Mesendoderm (in vitro differentiated cells): ENCODE results near the gene SLC45A1.
"Not testable (repeated sequence)": the region's sequence is repeated elsewhere in the genome, so short reads cannot be mapped to it uniquely, and the experiment has no call there.

ENCODE experiments used
- DNase-seq: peaks from one replicate; pipeline ENCODE4 v3.0.0; 2013
- H2AK5ac ChIP-seq: 2 replicates; pipeline ENCODE4 v1.6.1; 2013; ENCODE audit warnings: low read length, inconsistent platforms
- H2BK120ac ChIP-seq: 2 replicates; pipeline ENCODE4 v1.6.1; 2013; ENCODE audit warnings: low read depth, mild to moderate bottlenecking, low read length, moderate library complexity, mixed read lengths
- H2BK15ac ChIP-seq: replicated peaks from 2 replicates; pipeline ENCODE4 v1.6.1; 2013; ENCODE audit warnings: low read depth, mild to moderate bottlenecking, moderate library complexity
- H2BK5ac ChIP-seq: 2 replicates; pipeline ENCODE4 v1.6.1; 2013; ENCODE audit warnings: low read length, inconsistent platforms
- H3K18ac ChIP-seq: 2 replicates; pipeline ENCODE4 v1.6.1; 2013; ENCODE audit warnings: mild to moderate bottlenecking, low read length, mixed read lengths
- H3K23ac ChIP-seq: one replicate; pipeline ENCODE4 v1.6.1; 2013; ENCODE audit warnings: low read length
- H3K27ac ChIP-seq: 2 replicates; pipeline ENCODE4 v1.5.1; 2013; ENCODE audit warnings: low read depth, mild to moderate bottlenecking, inconsistent platforms, low read length, moderate library complexity
- H3K27me3 ChIP-seq: 2 replicates; pipeline ENCODE4 v1.6.1; 2013; ENCODE audit warnings: low read length, control low read depth, mild to moderate bottlenecking, inconsistent platforms; ENCODE audit not compliant: insufficient read depth, poor library complexity
- H3K36me3 ChIP-seq: 2 replicates; pipeline ENCODE4 v1.6.1; 2013; ENCODE audit warnings: low read length, inconsistent platforms; ENCODE audit not compliant: control insufficient read depth, insufficient read depth
- H3K4ac ChIP-seq: one replicate; pipeline ENCODE4 v1.6.1; 2013; ENCODE audit warnings: low read depth, mild to moderate bottlenecking, low read length, moderate library complexity
- H3K4me1 ChIP-seq: 2 replicates; pipeline ENCODE4 v1.6.1; 2013; ENCODE audit warnings: low read depth, low read length, inconsistent platforms; ENCODE audit not compliant: control insufficient read depth
- H3K4me2 ChIP-seq: 2 replicates; pipeline ENCODE4 v1.6.1; 2013; ENCODE audit warnings: low read length
- H3K4me3 ChIP-seq: 2 replicates; pipeline ENCODE4 v1.5.1; 2013; ENCODE audit warnings: mild to moderate bottlenecking, low read length
- H3K56ac ChIP-seq: one replicate; pipeline ENCODE4 v1.6.1; 2013; ENCODE audit warnings: low read length
- H3K79me1 ChIP-seq: 2 replicates; pipeline ENCODE4 v1.6.1; 2013; ENCODE audit warnings: low read length, inconsistent platforms
- H3K79me2 ChIP-seq: 2 replicates; pipeline ENCODE4 v1.6.1; 2013; ENCODE audit warnings: mild to moderate bottlenecking, low read length; ENCODE audit not compliant: control insufficient read depth, insufficient read depth
- H3K9ac ChIP-seq: 2 replicates; pipeline ENCODE4 v1.6.1; 2013; ENCODE audit warnings: low read length, inconsistent platforms
- H4K5ac ChIP-seq: one replicate; pipeline ENCODE4 v1.6.1; 2013; ENCODE audit warnings: low read length
- H4K8ac ChIP-seq: one replicate; pipeline ENCODE4 v1.6.1; 2013; ENCODE audit warnings: low read depth, mild to moderate bottlenecking, control low read depth, low read length, moderate library complexity
- WGBS: extraction: QIAGEN DNeasy Blood & Tissue Kit; methylation state at CpG from one replicate; pipeline ENCODE4 v1.1.7; 2013; ENCODE audit warnings: low lambda C conversion rate, missing lambda C conversion rate; ENCODE audit not compliant: insufficient coverage; ENCODE audit errors: extremely low coverage; 5-methylcytosine and 5-hydroxymethylcytosine counted together

Gene SLC45A1

GRCh38 chr1:8378178-8378577, 60.3 kb downstream of the SLC45A1 start:
- no peak overlapping the region for H3K27ac ChIP-seq

GRCh38 chr1:8378981-8379470, 61.1 kb downstream of the SLC45A1 start:
- DNase-seq, result no peak
- no peak overlapping the region for H2BK120ac ChIP-seq
- H3K79me1 ChIP-seq, result peaks cover 30% of the 10 kb centered on the region
- no peak overlapping the region for H3K4me3 ChIP-seq
- H2AK5ac ChIP-seq, result no peak overlapping the region
- H3K4me1 ChIP-seq, result peaks cover 3% of the 10 kb centered on the region
- no peaks in the 10 kb centered on the region for H3K36me3 ChIP-seq
- H3K27me3 ChIP-seq, result no peaks in the 10 kb centered on the region
- H2BK15ac ChIP-seq, result no peak overlapping the region
- no peak overlapping the region for H4K5ac ChIP-seq
- H3K18ac ChIP-seq, result no peak overlapping the region
- no peak overlapping the region for H3K56ac ChIP-seq
- no peak overlapping the region for H3K4ac ChIP-seq
- no peak overlapping the region for H3K4me2 ChIP-seq
- peak overlapping the region; percentile 30 for H3K27ac ChIP-seq
- no peak overlapping the region for H2BK5ac ChIP-seq
- no CpG with 5 or more reads among the region's 10 CpGs for WGBS
- H3K9ac ChIP-seq, result no peak overlapping the region
- peak overlapping the region; percentile 33 for H3K23ac ChIP-seq
- no peak overlapping the region for H4K8ac ChIP-seq
- peaks cover 44% of the 10 kb centered on the region for H3K79me2 ChIP-seq

More at GRCh38 chr1:8378178-8378577, 60.3 kb downstream of the SLC45A1 start:
- DNase-seq, result peak; percentile 63
- no peak overlapping the region for H2BK5ac ChIP-seq
- H3K4ac ChIP-seq, result no peak overlapping the region
- H3K9ac ChIP-seq, result no peak overlapping the region
- peaks cover 28% of the 10 kb centered on the region for H3K79me1 ChIP-seq
- H3K4me3 ChIP-seq, result no peak overlapping the region
- H3K18ac ChIP-seq, result no peak overlapping the region
- H3K4me1 ChIP-seq, result peaks cover 4% of the 10 kb centered on the region
- no peak overlapping the region for H3K56ac ChIP-seq
- no peak overlapping the region for H4K5ac ChIP-seq
- H2BK120ac ChIP-seq, result no peak overlapping the region
- peaks cover 43% of the 10 kb centered on the region for H3K79me2 ChIP-seq
- no peaks in the 10 kb centered on the region for H3K36me3 ChIP-seq
- H4K8ac ChIP-seq, result no peak overlapping the region
- H3K23ac ChIP-seq, result no peak overlapping the region
- H3K4me2 ChIP-seq, result no peak overlapping the region
- no peak overlapping the region for H2AK5ac ChIP-seq
- no CpG with 5 or more reads among the region's 4 CpGs for WGBS
- no peak overlapping the region for H2BK15ac ChIP-seq
- no peaks in the 10 kb centered on the region for H3K27me3 ChIP-seq

DNA sequence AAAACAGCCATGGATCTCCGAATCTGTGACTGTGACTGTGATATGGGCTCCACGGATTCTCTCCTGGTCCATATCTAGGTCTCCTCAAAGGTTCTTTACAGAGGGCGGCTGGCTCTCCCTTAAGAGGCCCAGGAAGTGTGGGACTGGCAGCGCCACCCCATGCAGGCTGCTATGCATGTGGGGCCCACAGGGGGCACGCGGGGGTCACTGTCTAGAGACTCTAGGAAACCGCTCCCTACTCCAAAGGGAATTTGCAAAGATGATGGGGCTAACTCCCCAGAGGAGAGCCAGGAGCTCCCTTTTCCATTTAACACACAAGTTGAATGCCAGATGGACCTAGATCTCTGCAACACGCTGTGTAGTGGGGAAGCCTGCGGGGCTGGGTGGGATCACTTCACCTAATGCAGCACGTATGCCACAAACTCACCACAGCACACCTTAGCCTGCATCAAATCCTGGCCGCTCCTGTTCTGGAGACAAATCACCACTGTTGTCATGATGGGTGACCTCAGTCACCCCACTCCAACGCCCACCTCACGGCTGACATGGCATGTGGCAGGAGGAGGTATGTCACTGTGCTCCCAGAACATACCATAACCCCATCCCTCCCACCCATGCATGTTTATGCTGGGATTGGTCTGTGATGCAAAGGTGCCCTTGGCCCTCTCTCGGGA, 61.7 kb downstream of the SLC45A1 start:
- Histone ChIP-seq H3K27ac (no peak overlapping the region), H2BK120ac (no peak overlapping the region), H4K8ac (no peak overlapping the region), H3K9ac (no peak overlapping the region), H3K18ac (no peak overlapping the region), H3K56ac (no peak overlapping the region), H2AK5ac (no peak overlapping the region), H3K79me2 (peaks cover 45% of the 10 kb centered on the region), H2BK5ac (no peak overlapping the region), H3K23ac (no peak overlapping the region), H2BK15ac (no peak overlapping the region), H3K79me1 (peaks cover 30% of the 10 kb centered on the region), H3K4me1 (peaks cover 2% of the 10 kb centered on the region), H3K36me3 (no peaks in the 10 kb centered on the region), H3K4ac (no peak overlapping the region), H3K4me3 (no peak overlapping the region), H3K4me2 (no peak overlapping the region), H4K5ac (no peak overlapping the region), H3K27me3 (no peaks in the 10 kb centered on the region)
- WGBS, result no CpG with 5 or more reads among the region's 14 CpGs
- DNase-seq, result no peak

DNA sequence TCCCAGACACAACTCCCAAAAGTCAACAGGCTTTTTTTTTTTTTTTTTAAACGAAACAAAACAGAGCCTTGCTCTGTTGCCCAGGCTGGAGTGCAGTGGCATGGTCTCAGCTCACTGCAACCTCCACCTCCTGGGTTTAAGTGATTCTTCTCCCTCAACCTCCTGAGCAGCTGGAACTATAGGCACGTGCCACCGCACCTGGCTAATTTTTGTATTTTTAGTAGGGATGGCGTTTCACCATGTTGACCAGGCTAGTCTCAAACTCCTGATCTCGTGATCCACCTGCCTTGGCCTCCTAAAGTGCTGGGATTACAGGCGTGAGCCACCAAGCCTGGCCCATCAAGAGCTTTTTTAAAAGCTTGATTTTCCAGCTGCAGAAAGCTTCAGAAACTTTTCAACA, 62.4 kb downstream of the SLC45A1 start:
- WGBS, result no CpG with 5 or more reads among the region's 6 CpGs
- not testable (repeated sequence) for DNase-seq, H3K18ac ChIP-seq, H3K4me1 ChIP-seq, H3K23ac ChIP-seq, H3K4ac ChIP-seq, H2BK120ac ChIP-seq, H3K9ac ChIP-seq, H3K4me2 ChIP-seq, H2BK15ac ChIP-seq, H3K4me3 ChIP-seq, H3K27me3 ChIP-seq, H3K27ac ChIP-seq, H3K56ac ChIP-seq, H2BK5ac ChIP-seq, H2AK5ac ChIP-seq, H3K36me3 ChIP-seq, H4K5ac ChIP-seq, H4K8ac ChIP-seq
- H3K79me2 ChIP-seq, result peaks cover 48% of the 10 kb centered on the region
- H3K79me1 ChIP-seq, result peaks cover 31% of the 10 kb centered on the region

DNA sequence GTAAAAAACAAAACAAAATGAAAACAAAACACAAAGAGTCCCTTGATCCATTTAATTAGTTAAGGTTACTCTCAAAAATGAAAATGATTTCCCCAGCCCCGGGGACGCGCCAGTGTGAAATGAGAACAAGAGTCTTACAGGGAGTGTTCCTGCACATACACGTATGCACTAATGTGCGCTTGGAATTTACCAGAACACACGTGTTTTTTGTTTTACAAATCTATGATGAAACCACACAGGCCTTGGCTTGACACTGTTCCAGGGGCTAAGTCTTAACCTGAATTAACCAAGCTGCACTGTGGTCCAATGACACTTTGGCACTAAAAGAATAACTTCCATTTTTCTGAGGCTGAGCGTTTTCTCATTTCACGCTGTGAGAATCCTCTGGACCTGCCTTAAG, 63.7 kb downstream of the SLC45A1 start:
- no peak overlapping the region for H4K8ac ChIP-seq
- no peaks in the 10 kb centered on the region for H3K27me3 ChIP-seq
- no peak overlapping the region for H4K5ac ChIP-seq
- peaks cover 2% of the 10 kb centered on the region for H3K4me1 ChIP-seq
- H2BK120ac ChIP-seq, result no peak overlapping the region
- H2BK5ac ChIP-seq, result no peak overlapping the region
- no peak overlapping the region for H3K23ac ChIP-seq
- H3K79me1 ChIP-seq, result peaks cover 31% of the 10 kb centered on the region
- H3K36me3 ChIP-seq, result no peaks in the 10 kb centered on the region
- H2BK15ac ChIP-seq, result no peak overlapping the region
- no CpG with 5 or more reads among the region's 8 CpGs for whole genome bisulfite sequencing
- no peak overlapping the region for H3K9ac ChIP-seq
- no peak overlapping the region for H2AK5ac ChIP-seq
- H3K4me3 ChIP-seq, result no peak overlapping the region
- H3K18ac ChIP-seq, result no peak overlapping the region
- DNase-seq, result no peak
- no peak overlapping the region for H3K4ac ChIP-seq
- no peak overlapping the region for H3K27ac ChIP-seq
- H3K79me2 ChIP-seq, result peaks cover 48% of the 10 kb centered on the region
- H3K4me2 ChIP-seq, result no peak overlapping the region
- H3K56ac ChIP-seq, result no peak overlapping the region

DNA sequence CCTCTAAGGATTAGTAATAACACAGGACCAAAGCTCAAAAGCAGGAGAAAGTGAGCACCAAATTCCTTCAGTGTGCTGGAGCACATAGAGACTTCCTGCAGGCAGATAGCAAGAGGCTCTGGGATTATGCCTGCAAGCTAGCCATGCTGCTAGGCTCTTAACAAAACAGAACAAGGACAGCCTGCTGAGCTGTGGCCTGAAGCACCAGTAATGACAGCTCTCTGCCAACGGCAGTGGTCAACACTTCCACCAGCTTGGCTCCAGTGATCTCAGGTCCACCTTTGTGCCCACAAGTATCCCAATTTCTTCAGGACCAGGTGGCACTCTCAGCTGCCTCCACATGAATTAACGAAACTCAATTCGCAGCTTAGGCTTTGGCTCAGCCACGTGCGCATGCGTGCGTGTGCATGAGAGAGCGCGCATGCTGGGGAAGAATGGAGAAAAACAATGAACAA, 64.2 kb downstream of the SLC45A1 start:
- peaks cover 48% of the 10 kb centered on the region for H3K79me2 ChIP-seq
- H3K18ac ChIP-seq, result no peak overlapping the region
- H3K4me2 ChIP-seq, result no peak overlapping the region
- H4K5ac ChIP-seq, result no peak overlapping the region
- WGBS, result no CpG with 5 or more reads among the region's 9 CpGs
- no peak overlapping the region for H3K4ac ChIP-seq
- no peak overlapping the region for H2BK5ac ChIP-seq
- H2BK120ac ChIP-seq, result no peak overlapping the region
- H3K36me3 ChIP-seq, result no peaks in the 10 kb centered on the region
- H3K56ac ChIP-seq, result peak overlapping the region; percentile 11
- H2BK15ac ChIP-seq, result no peak overlapping the region
- H3K79me1 ChIP-seq, result peaks cover 31% of the 10 kb centered on the region
- H3K4me1 ChIP-seq, result peaks cover 2% of the 10 kb centered on the region
- H4K8ac ChIP-seq, result no peak overlapping the region
- no peak overlapping the region for H3K23ac ChIP-seq
- no peak overlapping the region for H3K27ac ChIP-seq
- no peak overlapping the region for H3K4me3 ChIP-seq
- no peak overlapping the region for H3K9ac ChIP-seq
- H2AK5ac ChIP-seq, result no peak overlapping the region
- H3K27me3 ChIP-seq, result no peaks in the 10 kb centered on the region
- DNase-seq, result peak; percentile 76
